Posterior cingulate gyrus (tissue), 11 donors: ENCODE measurements around the gene CBFA2T3.

Source experiments
- DNase-seq, 10 donors: peaks; one replicate each; pipeline versions ENCODE4 v3.0.0 to v3.0.0-alpha.2; 2020 to 2021; ENCODE audit warnings: mixed read lengths in 3 of 10
- intact Hi-C: fragments of 100-400 bp; cut with DNase I; formaldehyde crosslinking; loops from one replicate; pipeline ENCODE4 v1.15.1; 2023

Gene CBFA2T3

DNA sequence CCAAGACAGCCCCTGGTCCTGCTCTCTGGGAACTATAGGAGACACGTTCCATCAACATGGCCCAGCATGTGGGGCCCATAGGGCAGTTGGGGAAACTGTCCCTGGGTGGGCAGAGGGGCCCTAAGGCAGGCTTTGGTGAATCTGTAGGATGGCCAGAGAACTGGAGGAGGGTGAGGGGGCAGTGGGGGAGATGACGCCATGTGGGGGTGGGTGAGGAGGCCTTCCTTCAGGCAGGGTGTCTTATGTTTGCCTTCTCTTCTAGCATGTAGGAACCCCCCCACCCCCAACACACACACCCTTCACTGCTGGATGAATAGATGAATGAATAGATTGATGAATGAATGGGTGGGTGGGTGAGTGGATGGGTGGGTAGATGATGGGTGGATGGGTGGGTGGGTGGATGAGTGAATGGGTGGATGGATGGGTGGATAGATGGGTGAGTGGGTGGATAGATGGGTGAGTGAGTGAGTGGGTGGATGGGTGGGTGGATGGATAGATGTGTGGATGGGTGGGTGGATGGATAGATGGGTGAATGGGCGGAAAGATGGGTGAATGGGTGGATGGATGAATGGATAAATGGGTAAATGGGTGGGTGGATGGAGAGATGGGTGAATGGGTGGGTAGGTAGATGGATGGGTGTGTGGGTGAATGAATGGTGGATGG is 2.5 kb upstream of the CBFA2T3 start:
- no peak for DNase-seq
- intact Hi-C loops, result no loop called here

DNA sequence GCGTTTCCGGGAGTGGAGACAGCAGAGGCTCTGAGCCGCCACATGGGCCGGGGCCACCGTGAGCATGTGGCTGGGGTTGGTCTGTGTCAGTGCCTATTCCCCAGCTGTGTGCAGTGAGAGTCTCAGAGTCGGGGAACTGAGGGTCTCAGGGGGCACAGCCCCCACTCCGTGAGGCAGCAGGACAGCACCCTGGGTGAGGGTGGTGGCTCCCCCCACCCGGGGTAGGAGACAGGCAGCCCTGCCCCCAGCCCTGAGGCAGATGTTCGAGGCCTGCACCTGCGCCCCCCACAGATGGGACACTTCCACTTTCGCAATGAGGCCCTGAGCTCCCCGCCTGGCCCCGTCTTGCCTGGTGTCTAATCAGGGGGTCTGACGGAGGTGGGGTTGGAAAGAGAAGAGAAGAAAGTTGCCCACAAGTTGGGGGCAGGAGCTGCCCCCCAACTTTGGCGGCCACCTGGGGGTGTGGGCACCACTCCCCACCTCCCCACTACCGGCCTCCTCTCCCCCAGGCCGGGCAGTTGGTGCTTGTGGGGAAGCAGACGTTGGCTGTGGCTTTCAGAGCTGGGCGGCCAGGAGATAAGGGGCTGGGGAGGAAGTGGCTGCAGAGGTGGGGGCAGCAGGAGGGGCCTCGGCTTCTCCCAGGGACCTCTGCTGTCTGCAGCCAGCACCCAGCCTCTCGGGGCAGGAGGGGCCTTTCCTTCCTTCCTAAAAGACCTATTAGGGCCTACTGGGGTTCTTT is 1.8 kb upstream of the CBFA2T3 start:
- no peak for DNase-seq
- intact Hi-C loops, result no loop called here

DNA sequence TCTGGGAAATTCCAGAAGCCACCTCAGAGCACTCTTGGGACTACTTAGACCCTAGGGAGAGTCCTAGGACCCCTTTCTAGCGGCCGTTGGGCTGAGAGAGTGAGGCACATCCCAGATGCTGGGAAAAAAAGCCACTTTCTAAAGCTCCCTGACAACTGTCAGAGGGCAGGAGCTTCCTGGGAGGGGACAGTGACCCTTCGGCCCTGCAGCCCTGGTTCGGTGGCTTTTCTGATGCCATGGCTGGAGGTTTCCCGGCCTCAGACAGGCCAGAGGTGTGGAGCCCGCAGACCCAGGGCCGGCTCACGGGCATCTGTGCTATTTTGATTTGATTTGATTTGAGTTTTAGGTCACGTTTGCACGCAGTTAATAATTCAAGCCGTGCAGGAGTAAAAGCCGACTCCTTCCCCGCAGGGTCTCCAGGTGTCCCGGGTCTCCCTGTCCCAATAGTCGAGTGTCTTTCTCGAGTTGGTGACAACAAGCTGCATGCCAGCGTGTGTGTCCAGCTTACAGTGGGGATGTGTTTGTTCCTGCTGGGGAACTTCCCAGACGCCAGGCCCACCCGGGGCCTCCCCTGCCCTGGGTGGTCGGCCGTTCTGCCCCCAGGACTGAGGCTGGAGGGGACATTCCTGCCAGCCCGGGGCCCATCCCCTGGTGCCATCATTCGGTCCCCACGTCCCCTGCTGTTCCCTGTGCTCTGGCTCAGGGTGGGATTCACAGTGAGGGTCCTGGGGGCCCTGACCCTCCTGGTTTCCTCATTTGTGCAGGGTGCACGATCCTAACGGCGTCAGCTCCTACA is 1.0 kb upstream of the CBFA2T3 start:
- DNase-seq, result no peak
- intact Hi-C loops, result no loop called here

DNA sequence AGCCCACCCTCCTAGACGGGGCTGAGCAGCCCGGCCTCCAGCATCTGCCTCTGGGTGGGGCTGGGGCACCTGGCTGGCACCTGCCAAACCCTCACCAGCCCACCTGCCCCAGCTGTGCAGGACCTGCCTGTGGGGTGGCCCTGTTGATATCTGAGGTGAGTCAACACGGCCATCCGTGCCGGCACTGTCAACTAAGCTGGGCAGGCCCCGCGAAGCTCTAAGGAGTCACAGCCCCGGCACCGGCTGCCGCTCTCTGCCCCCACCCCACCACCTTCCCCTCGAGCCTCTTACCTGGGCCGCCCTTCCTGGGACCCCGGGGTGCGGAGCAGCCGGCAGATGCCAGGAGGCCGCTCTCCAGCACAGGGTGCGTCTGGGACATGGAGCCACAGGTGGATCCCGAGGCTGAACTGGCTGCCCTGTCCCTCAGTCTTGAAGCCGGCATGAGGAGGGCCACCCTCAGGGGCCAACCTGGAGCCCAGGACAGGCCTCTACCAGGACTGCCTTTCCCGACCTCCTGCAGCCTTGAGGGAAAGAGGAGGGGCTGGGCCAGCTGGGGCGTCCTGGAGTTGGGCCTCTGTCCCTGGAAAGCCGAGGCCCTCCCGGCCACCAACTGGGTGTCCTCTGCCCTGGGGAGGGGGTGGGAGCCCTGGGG is 515 bp downstream of the CBFA2T3 start:
- intact Hi-C loops, result no loop called here
- DNase-seq, result no peak

DNA sequence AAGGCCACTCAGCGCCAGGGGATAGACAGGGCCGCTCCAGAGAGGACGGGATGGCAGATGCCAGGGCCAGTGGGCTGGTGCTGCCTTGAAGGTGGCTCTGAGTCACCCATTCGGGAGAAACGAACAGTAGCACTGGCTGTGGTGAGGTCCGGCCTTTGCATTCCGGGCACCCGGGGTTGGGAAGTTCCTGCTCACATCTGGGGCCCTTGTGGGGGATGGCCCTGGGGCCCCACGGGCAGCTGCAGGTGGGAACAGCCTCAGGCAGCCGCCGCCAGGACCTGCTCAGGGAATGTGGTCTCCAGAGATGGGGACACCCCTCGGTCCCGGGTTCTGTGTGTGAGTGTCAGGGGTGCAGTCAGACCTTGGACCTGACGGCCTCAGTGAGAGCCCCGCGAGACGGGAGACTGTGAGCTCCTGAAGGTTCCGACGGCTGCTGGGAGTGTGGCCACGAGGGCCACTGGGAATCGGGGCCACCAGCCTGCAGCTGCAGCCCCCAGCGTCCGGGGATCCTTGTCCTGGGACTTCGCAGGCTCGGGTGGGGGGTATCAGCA is 1.4 kb downstream of the CBFA2T3 start:
- intact Hi-C loops, result no loop called here
- no peak for DNase-seq

DNA sequence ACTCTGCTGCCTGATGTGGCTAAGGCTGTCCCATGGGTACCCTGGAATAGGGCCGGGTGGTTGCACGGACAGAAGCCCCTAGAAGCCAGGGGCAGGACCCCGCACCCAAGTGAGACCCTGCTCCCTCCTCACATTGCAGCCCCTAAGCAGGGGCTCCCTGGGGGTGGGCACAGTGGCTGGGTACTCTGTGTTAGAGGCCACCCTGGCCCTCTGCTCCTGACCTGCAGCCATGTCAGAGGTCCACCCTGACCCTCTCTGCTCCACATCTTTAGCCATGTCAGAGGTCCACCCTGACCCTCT is 2.1 kb downstream of the CBFA2T3 start:
- no peak for DNase-seq
- intact Hi-C loops, result no loop called here

DNA sequence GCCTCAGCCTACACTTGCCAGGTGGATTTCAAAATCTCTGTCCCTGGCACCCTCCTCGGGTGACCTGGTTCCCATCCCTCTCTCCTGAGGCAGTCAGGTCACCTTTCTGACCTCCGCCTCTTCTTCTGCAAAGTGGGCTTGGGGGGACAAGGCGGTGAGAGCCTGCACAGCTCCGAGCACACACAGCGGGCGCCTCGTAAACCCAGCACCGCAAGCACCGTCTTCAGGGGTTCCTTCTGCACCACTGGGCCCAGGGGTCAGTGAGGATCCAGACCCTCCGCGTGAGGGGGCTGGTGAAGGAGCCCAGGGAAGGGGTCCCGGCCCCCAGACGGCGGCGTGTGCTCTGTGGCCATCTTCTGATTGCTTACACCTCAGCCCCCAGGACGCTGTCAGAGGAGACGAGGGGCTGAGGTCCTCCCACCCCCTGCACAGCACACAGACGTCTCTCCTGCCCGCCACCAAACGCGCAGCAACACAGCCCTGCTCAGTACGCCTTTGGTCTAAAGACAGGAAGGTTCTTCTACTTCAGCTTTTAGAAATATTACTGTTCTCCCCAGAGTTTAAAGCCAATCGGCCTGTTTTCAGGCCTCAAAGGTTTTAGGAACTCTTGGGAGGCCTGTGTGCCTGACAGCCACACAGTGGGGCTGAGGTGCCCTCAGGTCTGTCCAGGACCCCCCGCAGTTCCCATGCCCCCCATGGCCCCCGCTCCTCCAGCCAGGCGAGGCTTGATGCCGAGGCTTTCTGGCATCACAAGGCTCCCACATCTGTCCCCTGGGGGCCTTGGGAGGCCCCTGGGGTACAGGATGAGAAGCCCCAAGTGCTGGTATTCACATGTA is 2.7 kb downstream of the CBFA2T3 start:
- intact Hi-C loops, result no loop called here
- no peak for DNase-seq

DNA sequence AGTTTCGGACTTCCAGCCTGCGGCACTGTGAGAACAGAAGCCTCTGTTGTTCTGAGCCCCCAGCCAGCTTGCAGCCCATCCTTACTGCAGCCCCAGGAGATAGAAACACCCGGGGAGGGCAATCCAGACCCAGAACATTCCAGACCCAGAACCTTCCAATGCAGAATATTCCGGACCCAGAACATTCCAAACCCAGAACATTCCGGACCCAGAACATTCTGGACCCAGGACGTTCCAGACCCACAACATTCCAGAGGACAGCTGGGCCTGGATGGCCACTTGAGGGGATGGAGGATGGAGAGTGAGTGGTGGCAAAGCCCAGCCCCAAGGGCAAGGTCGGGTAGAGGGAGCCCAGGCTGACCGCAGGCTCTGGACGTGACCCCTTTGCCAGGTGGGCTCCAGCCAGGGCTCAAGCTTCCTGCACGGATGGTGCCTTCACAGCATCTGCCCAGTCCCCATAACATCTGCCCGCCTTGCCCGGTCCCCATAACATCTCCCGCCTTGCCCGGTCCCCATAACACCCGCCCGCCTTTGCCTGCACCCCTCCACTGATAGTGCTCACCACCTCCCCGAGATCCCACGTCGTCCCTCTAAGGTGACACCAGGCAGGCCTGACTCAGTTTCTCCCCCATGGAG is 3.5 kb downstream of the CBFA2T3 start:
- intact Hi-C loops, result no loop called here
- DNase-seq, result no peak

DNA sequence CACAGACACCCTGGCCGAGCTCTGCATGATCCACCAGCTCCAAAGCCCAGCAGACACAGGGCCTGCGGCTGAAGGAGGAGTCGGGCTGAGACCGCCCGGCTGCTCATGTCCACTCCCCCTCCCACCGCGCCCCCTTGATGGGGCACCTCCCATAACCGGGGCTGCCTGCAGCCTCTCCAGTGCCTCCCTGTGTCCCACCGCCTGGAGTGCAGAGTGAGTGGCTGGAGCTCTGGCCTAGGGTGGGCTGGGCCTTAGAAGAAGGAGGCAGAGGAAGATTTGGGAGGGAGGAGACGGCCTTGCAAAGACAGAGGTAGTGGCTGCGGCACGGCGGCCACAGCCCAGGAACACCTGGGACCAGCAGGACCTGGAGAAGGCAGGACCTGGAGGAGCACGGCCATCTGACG is 4.0 kb downstream of the CBFA2T3 start:
- DNase-seq, result no peak
- intact Hi-C loops, result no loop called here

DNA sequence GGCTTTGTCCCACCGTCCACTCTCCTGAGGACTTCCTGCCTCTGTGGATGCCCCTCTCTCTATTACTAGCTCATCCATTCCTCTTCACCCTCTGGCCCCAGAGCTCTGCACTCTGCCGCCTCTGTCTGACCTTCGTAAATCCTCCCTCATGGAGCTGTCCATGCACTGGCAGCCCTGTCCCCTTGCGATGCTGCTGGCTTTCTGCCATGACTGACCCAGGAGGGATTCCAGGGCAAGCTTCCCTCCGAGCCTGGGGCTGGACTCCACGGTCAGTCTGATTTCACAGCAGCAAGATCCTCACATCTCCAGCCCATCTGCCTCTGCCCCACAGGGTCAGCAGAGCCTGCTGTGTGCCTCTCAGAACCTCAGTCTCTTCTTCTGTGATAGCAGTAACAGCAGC is 4.7 kb downstream of the CBFA2T3 start:
- intact Hi-C loops, result no loop called here
- no peak for DNase-seq

DNA sequence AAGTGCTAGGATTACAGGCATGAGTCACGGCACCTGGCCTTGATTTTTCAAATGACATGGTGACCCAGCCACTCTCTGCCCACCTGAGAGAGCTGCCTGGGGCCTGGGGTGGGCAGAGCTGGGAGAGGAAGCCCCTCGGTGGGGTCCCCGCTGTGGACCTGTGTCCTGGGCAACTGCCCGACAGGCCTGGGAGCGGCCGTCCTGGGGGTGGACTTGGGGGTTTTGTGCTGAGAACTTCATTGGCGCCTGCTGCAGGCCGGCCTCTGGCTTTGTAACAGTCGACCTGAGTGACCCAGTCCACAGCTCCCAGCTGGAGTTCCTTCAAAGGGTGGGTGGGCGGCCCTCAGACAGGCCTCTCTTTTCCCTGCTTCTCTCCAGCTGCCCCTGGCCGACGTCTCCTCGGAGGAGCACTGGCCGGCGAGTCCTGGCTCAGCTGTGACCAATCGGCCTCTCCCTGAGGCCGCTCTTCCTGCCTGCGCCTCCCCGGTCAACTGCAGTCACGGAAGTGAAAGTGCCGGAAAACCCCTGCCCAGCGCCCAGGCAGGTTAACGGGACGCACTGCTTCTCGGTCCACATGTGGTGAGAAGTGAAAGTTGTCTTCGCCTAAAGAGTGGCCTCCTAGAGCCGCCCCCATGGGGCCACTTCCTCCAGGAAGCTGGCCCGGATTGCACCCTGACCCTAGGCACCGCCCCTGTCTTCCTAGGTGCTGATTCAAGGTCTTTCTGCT is 5.5 kb downstream of the CBFA2T3 start:
- DNase-seq, result peak in 1 of 10 donors; percentile 20
- intact Hi-C loops, result no loop called here

DNA sequence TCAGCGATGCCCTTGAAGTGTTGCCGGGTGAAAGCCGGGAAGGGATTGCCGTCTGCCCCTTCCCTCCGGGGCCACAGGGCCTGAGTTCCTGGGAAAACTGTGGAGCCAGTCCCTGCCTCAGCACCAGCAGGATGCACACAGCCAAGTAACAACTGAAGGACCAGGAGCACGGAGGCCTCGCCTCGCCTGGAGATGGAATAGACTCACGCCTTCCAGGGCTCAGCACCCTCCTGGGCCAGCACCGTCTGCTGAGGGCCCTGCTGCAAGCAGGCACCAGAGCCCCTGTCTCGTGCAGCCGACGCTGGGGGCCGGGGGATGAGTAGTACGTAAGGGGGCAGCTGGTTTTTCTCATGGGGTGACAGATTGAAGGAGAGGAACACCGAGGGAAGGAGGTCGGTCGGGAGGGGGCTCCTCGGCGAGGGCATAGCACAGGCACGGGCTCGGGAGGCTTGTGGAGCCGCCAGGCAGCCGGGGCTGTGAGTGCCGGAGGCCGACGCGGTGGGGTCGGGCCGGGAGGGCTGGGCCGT is 6.4 kb downstream of the CBFA2T3 start:
- intact Hi-C loops, result no loop called here
- no peak for DNase-seq

DNA sequence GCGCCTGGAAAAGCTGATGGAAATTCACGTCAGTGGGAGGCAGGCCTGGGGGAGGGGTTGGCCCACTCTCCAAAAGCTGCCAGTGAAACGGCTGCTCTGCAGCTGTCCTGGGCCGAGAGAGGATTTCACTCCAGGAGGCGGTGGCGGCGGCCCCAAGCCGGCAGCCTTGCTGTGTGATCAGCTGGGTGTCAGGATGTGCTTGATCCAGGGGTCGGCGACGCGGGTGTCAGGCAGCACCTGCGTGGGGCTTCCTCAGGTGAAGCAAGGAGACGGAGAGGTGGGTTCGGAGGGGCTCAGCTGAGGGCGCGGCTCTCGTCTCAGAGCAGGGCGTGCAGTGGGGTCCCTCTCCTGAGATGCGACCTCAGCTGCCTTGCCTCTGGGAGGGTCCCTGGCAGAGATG is 7.0 kb downstream of the CBFA2T3 start:
- no peak for DNase-seq
- intact Hi-C loops, result no loop called here

DNA sequence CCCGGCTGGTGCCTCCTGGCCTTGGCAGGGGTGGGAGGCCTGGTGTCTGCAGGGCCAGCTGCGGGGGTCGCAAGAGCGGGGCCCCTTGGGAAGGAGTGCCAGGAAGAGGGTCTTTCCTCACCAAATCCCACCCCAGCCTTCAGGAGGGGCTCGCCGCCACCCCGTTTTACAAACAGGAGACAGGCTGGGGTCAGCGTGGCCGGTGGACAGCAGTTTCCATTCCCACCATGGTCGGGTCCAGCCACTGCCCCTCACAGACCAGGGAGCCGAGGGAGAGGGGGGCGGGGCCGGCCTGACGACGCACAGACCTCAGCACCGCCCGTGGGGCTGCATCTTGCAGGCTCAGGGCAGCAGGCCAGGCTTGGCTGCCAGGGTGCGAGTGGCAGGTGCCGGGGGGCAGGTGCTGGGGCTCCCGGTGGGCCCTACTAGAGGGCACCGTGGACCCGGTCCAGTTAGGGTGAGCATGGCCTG is 7.6 kb downstream of the CBFA2T3 start:
- peak in 1 of 10 donors; percentile 78 for DNase-seq
- intact Hi-C loops, result no loop called here

DNA sequence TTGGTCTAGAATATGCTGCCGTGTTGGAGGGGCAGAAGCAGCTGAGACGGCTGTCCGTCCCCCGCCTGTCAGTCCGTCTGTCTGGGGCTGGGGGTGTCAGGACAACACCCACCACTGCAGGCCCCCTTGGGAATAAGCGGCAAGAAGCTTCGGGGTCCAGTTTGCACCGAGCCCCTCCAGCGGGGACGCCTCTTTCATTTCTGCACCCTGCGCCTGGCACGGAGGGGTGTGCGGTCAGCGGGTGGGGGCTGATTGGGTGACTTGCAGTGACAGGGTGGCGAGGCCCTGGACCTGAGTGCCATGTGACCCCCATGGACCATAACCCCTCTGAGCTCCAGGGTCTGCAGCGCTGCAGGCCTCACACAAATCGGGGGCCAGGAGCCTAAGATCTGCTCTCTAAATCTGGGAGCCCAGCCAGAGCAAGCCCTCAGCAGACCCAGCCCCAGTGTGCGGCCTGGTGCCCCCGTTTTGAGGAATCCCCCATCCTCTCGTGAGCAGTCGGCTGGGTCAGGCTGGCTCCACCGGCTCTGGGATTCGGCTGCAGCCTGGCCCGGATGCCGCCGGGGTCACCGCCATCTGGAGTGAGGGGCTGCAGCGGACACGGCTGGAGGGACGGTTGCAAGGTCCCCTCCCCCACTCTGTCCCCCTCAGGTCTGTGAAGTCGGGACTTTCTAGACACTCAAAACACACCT is 8.3 kb downstream of the CBFA2T3 start:
- intact Hi-C loops, result no loop called here
- peak in 1 of 10 donors; percentile 70 for DNase-seq

DNA sequence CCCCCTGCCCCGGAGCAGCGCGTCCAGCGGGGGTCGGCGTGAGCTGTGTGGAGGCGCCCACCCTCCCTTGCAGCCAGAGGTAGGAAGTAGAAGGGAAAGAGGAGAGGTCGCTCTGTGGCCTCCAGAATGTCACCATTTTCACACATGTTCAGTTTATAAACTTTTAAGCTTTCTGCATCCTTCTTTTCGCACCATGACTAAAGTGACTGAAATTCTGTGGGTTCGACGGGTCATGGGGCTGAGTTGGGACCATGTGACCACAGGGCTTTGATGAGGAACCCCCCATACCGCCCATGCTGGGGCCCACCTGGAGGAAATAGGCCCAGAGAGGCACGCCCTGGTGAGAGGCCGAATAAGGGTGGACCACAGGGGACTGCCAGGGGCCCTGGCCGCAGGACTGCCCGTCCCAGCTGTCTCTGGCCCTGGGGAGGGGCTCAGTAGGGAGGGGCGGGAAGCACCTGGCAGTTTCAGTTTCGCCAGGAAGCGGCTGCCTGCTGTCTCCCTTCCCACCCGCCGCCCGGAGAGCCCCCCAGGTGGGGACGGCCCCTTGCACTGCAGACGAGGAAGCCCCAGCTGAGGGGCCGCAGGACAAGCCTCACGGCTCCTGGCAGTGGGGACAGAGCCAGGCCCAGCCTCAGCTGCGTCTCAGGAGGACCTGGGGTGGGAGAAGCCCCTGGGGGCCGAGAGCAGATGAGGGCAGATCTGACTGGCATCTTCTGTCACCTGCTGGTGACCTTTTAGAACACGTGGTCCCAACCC is 9.0 kb downstream of the CBFA2T3 start:
- DNase-seq, result peak in 1 of 10 donors; percentile 71
- intact Hi-C loops, result no loop called here
